ENCODE results near the gene LAMB4. TPM values are rescaled to one million over a fixed set of nuclear protein-coding genes. Genes with fewer than 3 reads are reported as not detected.

Gene LAMB4
- total RNA-seq, 5 donors from 2014 or later (not counting 1 experiment from before 2014, with no cell fraction given), result 0.18 TPM; not detected in 4

DNA sequence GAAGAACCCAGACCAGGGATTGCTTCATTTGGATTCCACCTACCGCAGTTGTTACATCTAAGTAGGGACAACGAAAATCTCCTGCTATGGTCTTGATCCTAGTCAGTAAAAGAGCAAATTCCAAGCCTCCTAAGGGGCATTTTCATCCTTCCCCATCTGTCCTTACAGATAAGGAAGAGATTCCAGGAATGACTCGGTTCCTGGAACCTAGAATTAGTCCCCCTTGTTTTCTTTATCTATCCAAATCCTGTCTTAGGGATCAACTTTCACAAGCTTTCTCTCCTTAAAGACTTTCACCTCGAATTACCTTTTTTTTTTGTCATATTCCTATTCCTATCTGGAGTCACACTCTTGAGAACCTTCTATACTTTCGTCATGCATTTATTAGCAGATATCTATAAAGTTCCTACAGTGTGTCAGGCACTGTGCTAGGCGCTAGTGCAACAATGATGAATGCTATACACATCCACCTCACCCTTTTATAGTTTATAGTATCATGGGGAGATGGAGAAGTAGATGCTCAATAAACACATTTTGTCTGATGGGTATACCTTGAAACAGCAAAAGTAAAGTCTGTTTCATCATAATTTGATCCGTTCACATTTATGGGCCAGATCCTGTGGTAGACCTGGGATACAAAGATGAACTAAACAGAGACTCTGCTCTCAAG lies 39.2 kb downstream of the LAMB4 start:
- 53% methylated on average over 5 of the region's 7 CpGs for WGBS (ENCODE audit: insufficient coverage)
- H3K4me3 Mint-ChIP-seq, result no peak overlapping the region

GRCh38 chr7:108089381-108089780 lies 40.8 kb downstream of the LAMB4 start:
- Histone ChIP-seq H3K9me3 (no peaks in the 10 kb centered on the region), H3K4me3 (ENCODE audit: control insufficient read depth in 1 of 2, extremely low read depth in 1 of 2, low read length in 1 of 2) (no peak overlapping the region), H3K27ac (ENCODE audit: low read length) (no peak overlapping the region), H3K36me3 (ENCODE audit: control insufficient read depth in 2 of 2, extremely low read depth in 1 of 2, insufficient read depth in 1 of 2, low read length in 1 of 2) (no peaks in the 10 kb centered on the region), H3K4me1 (ENCODE audit: control insufficient read depth in 1 of 2, extremely low read depth in 1 of 2, insufficient read depth in 2 of 2, low read length in 2 of 2) (no peaks in the 10 kb centered on the region), H3K27me3 (replicated peaks in 1 of 2; ENCODE audit: control insufficient read depth in 2 of 2, extremely low read depth in 1 of 2, insufficient read depth in 2 of 2, low read length in 1 of 2) (peaks cover 0 to 3% of the 10 kb centered on the region in 2 experiments)
- DNase-seq (no peak), ATAC-seq (replicated peaks in 1 of 4) (no peak)
- Mint-ChIP-seq H3K9me3 (no peaks in the 10 kb centered on the region), H3K27me3 (peaks cover 6 to 8% of the 10 kb centered on the region in 2 donors), H3K27ac (no peak overlapping the region), H3K4me3 (no peak overlapping the region), H3K36me3 (no peaks in the 10 kb centered on the region), H3K4me1 (no peaks in the 10 kb centered on the region)
- ChIA-PET POLR2A (no interaction called here), CTCF (no interaction called here)
- no CpG with 5 or more reads among the region's 1 CpG for WGBS (ENCODE audit: insufficient coverage)

More for the DNA sequence above, 39.2 kb downstream of the LAMB4 start:
- Mint-ChIP-seq H3K27ac (no peak overlapping the region), H3K27me3 (peaks cover 7 to 11% of the 10 kb centered on the region in 2 donors), H3K4me1 (no peaks in the 10 kb centered on the region), H3K36me3 (no peaks in the 10 kb centered on the region), H3K9me3 (no peaks in the 10 kb centered on the region)
- CTCF ChIA-PET, result no interaction called here
- H3K27me3 ChIP-seq (replicated peaks in 1 of 2; ENCODE audit: control insufficient read depth in 2 of 2, extremely low read depth in 1 of 2, insufficient read depth in 2 of 2, low read length in 1 of 2), result peaks cover 0 to 3% of the 10 kb centered on the region in 2 experiments
- H3K9me3 ChIP-seq, result no peaks in the 10 kb centered on the region
- no peak overlapping the region for H3K4me3 ChIP-seq (ENCODE audit: control insufficient read depth in 1 of 2, extremely low read depth in 1 of 2, low read length in 1 of 2)
- ATAC-seq (replicated peaks in 1 of 4) (no peak), DNase-seq (no peak)
- H3K4me1 ChIP-seq (ENCODE audit: control insufficient read depth in 1 of 2, extremely low read depth in 1 of 2, insufficient read depth in 2 of 2, low read length in 2 of 2), result no peaks in the 10 kb centered on the region
- H3K27ac ChIP-seq (ENCODE audit: low read length), result no peak overlapping the region
- H3K36me3 ChIP-seq (ENCODE audit: control insufficient read depth in 2 of 2, extremely low read depth in 1 of 2, insufficient read depth in 1 of 2, low read length in 1 of 2), result no peaks in the 10 kb centered on the region
- POLR2A ChIA-PET, result no interaction called here

DNA sequence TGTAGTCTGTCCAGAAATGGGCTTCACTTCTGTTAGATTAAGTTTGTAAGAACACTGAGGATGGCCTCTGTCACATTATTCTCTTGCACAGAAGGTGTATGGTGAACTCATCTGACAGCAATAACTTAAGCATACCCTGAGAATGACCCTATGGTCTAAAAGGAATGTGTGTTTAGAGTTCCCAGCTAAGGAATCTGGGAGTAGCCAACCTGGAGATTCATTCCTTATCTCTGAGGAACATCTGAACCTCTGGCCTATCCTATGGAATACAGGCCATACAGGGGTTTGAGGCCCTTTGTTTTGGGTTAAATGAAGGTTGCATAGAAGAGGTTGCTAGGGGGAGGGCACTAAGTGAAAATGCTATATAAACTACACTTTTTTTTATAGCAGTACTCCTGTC lies 41.4 kb downstream of the LAMB4 start:
- H3K27me3 Mint-ChIP-seq, result peaks cover 3 to 6% of the 10 kb centered on the region in 2 donors
- no peaks in the 10 kb centered on the region for H3K36me3 Mint-ChIP-seq
- no peak overlapping the region for H3K4me3 ChIP-seq (ENCODE audit: control insufficient read depth in 1 of 2, extremely low read depth in 1 of 2, low read length in 1 of 2)
- peaks cover 0 to 3% of the 10 kb centered on the region in 2 experiments for H3K27me3 ChIP-seq (replicated peaks in 1 of 2; ENCODE audit: control insufficient read depth in 2 of 2, extremely low read depth in 1 of 2, insufficient read depth in 2 of 2, low read length in 1 of 2)
- no peaks in the 10 kb centered on the region for H3K4me1 Mint-ChIP-seq
- ChIA-PET CTCF (no interaction called here), POLR2A (no interaction called here)
- no peak overlapping the region for H3K27ac Mint-ChIP-seq
- no peak for DNase-seq
- H3K9me3 Mint-ChIP-seq, result no peaks in the 10 kb centered on the region
- no peaks in the 10 kb centered on the region for H3K36me3 ChIP-seq (ENCODE audit: control insufficient read depth in 2 of 2, extremely low read depth in 1 of 2, insufficient read depth in 1 of 2, low read length in 1 of 2)
- H3K9me3 ChIP-seq, result no peaks in the 10 kb centered on the region
- H3K27ac ChIP-seq (ENCODE audit: low read length), result no peak overlapping the region
- ATAC-seq (replicated peaks in 1 of 4), result no peak
- no peaks in the 10 kb centered on the region for H3K4me1 ChIP-seq (ENCODE audit: control insufficient read depth in 1 of 2, extremely low read depth in 1 of 2, insufficient read depth in 2 of 2, low read length in 2 of 2)
- no peak overlapping the region for H3K4me3 Mint-ChIP-seq

DNA sequence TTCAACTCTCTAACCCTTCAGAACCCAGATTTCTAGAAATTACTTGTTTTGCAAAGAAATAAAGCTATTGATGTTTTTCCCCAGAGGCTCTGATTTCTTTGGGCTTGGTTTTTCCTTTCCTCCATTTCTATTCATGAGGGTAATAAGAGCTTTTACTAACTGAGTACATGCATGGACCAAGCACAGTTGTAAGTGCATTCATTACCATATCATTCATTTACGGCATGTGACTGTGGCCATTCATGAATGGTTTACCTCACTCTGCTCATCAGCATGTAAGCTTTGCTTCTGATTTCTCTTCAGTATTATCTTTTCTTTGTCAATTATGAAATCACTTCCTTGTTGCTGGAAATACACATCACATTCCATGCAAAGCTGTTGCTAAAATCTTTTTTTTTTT lies 42.4 kb downstream of the LAMB4 start:
- Mint-ChIP-seq H3K9me3 (no peaks in the 10 kb centered on the region), H3K27me3 (peaks cover 3 to 6% of the 10 kb centered on the region in 2 donors), H3K27ac (no peak overlapping the region), H3K4me1 (no peaks in the 10 kb centered on the region), H3K4me3 (no peak overlapping the region), H3K36me3 (no peaks in the 10 kb centered on the region)
- Histone ChIP-seq H3K9me3 (no peaks in the 10 kb centered on the region), H3K27ac (ENCODE audit: low read length) (no peak overlapping the region), H3K4me3 (ENCODE audit: control insufficient read depth in 1 of 2, extremely low read depth in 1 of 2, low read length in 1 of 2) (no peak overlapping the region), H3K4me1 (ENCODE audit: control insufficient read depth in 1 of 2, extremely low read depth in 1 of 2, insufficient read depth in 2 of 2, low read length in 2 of 2) (no peaks in the 10 kb centered on the region), H3K27me3 (replicated peaks in 1 of 2; ENCODE audit: control insufficient read depth in 2 of 2, extremely low read depth in 1 of 2, insufficient read depth in 2 of 2, low read length in 1 of 2) (peaks cover 0 to 3% of the 10 kb centered on the region in 2 experiments), H3K36me3 (ENCODE audit: control insufficient read depth in 2 of 2, extremely low read depth in 1 of 2, insufficient read depth in 1 of 2, low read length in 1 of 2) (no peaks in the 10 kb centered on the region)
- no peak for ATAC-seq (replicated peaks in 1 of 4)
- 100% methylated on average over 1 of the region's 1 CpG for WGBS (ENCODE audit: insufficient coverage)
- POLR2A ChIA-PET, result no interaction called here
- CTCF ChIA-PET, result no interaction called here
- DNase-seq, result no peak

GRCh38 chr7:108086962-108087361 lies 43.2 kb downstream of the LAMB4 start:
- H3K36me3 ChIP-seq (ENCODE audit: control insufficient read depth in 2 of 2, extremely low read depth in 1 of 2, insufficient read depth in 1 of 2, low read length in 1 of 2), result no peaks in the 10 kb centered on the region
- no peak overlapping the region for H3K27ac Mint-ChIP-seq
- WGBS (ENCODE audit: insufficient coverage), result no CpG with 5 or more reads among the region's 2 CpGs
- H3K4me1 ChIP-seq (ENCODE audit: control insufficient read depth in 1 of 2, extremely low read depth in 1 of 2, insufficient read depth in 2 of 2, low read length in 2 of 2), result no peaks in the 10 kb centered on the region
- no peaks in the 10 kb centered on the region for H3K36me3 Mint-ChIP-seq
- no peaks in the 10 kb centered on the region for H3K9me3 Mint-ChIP-seq
- no peaks in the 10 kb centered on the region for H3K27me3 ChIP-seq (replicated peaks in 1 of 2; ENCODE audit: control insufficient read depth in 2 of 2, extremely low read depth in 1 of 2, insufficient read depth in 2 of 2, low read length in 1 of 2)
- ATAC-seq (replicated peaks in 1 of 4), result no peak
- no peak overlapping the region for H3K4me3 Mint-ChIP-seq
- H3K9me3 ChIP-seq, result no peaks in the 10 kb centered on the region
- peaks cover 3% of the 10 kb centered on the region in 2 donors for H3K27me3 Mint-ChIP-seq
- H3K4me1 Mint-ChIP-seq, result no peaks in the 10 kb centered on the region
- H3K27ac ChIP-seq (ENCODE audit: low read length), result no peak overlapping the region
- no peak overlapping the region for H3K4me3 ChIP-seq (ENCODE audit: control insufficient read depth in 1 of 2, extremely low read depth in 1 of 2, low read length in 1 of 2)
- ChIA-PET CTCF (no interaction called here), POLR2A (no interaction called here)
- DNase-seq, result no peak

- ChIA-PET CTCF (no interaction called here), POLR2A (no interaction called here)
- no peak overlapping the region for H3K27ac Mint-ChIP-seq
- H3K36me3 Mint-ChIP-seq, result no peaks in the 10 kb centered on the region
- peaks cover 2 to 3% (median 3%) of the 10 kb centered on the region in 3 donors for H3K9me3 Mint-ChIP-seq
- H3K27me3 Mint-ChIP-seq, result peaks cover 2% of the 10 kb centered on the region in 2 donors
- Histone ChIP-seq H3K9me3 (no peaks in the 10 kb centered on the region), H3K36me3 (ENCODE audit: control insufficient read depth in 2 of 2, extremely low read depth in 1 of 2, insufficient read depth in 1 of 2, low read length in 1 of 2) (no peaks in the 10 kb centered on the region), H3K27me3 (replicated peaks in 1 of 2; ENCODE audit: control insufficient read depth in 2 of 2, extremely low read depth in 1 of 2, insufficient read depth in 2 of 2, low read length in 1 of 2) (no peaks in the 10 kb centered on the region), H3K4me1 (ENCODE audit: control insufficient read depth in 1 of 2, extremely low read depth in 1 of 2, insufficient read depth in 2 of 2, low read length in 2 of 2) (no peaks in the 10 kb centered on the region), H3K4me3 (ENCODE audit: control insufficient read depth in 1 of 2, extremely low read depth in 1 of 2, low read length in 1 of 2) (no peak overlapping the region), H3K27ac (ENCODE audit: low read length) (no peak overlapping the region)
- no CpG with 5 or more reads among the region's 2 CpGs for WGBS (ENCODE audit: insufficient coverage)
- no peak overlapping the region for H3K4me3 Mint-ChIP-seq
- ATAC-seq (replicated peaks in 1 of 4), result no peak
- H3K4me1 Mint-ChIP-seq, result no peaks in the 10 kb centered on the region
- no peak for DNase-seq
Measured at GRCh38 chr7:108086546-108086945, 43.6 kb downstream of the LAMB4 start.

DNA sequence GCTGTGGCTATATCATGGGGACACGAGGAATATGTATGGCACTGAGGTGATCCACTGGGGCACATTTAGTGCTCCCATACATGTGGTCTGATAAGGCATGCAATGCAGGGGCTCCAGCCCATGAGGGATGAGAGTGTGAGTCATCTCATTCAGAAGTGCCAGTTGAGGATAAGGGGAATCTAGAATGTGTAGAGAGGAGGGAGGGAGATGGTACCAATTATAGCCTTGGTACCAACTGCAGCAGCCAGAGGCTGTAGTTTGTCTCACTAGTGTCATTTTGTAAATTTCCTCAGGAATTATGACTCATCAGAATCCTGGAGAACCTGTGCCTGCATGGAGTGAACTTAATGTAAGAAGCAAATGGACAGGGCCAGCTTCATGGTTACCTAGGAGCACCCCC lies 46.2 kb downstream of the LAMB4 start:
- POLR2A ChIA-PET, result no interaction called here
- H3K27ac ChIP-seq (ENCODE audit: low read length), result no peak overlapping the region
- ATAC-seq (replicated peaks in 1 of 4), result no peak
- H3K9me3 Mint-ChIP-seq, result peaks cover 6 to 8% (median 7%) of the 10 kb centered on the region in 3 donors
- no peaks in the 10 kb centered on the region for H3K36me3 ChIP-seq (ENCODE audit: control insufficient read depth in 2 of 2, extremely low read depth in 1 of 2, insufficient read depth in 1 of 2, low read length in 1 of 2)
- CTCF ChIA-PET, result no interaction called here
- no peak overlapping the region for H3K4me3 Mint-ChIP-seq
- H3K4me3 ChIP-seq (ENCODE audit: control insufficient read depth in 1 of 2, extremely low read depth in 1 of 2, low read length in 1 of 2), result no peak overlapping the region
- WGBS (ENCODE audit: insufficient coverage), result 38% methylated on average over 1 of the region's 1 CpG
- no peaks in the 10 kb centered on the region for H3K4me1 ChIP-seq (ENCODE audit: control insufficient read depth in 1 of 2, extremely low read depth in 1 of 2, insufficient read depth in 2 of 2, low read length in 2 of 2)
- H3K36me3 Mint-ChIP-seq, result no peaks in the 10 kb centered on the region
- peaks cover 0 to 2% of the 10 kb centered on the region in 2 experiments for H3K27me3 ChIP-seq (replicated peaks in 1 of 2; ENCODE audit: control insufficient read depth in 2 of 2, extremely low read depth in 1 of 2, insufficient read depth in 2 of 2, low read length in 1 of 2)
- H3K27me3 Mint-ChIP-seq, result no peaks in the 10 kb centered on the region
- H3K27ac Mint-ChIP-seq, result no peak overlapping the region
- no peak for DNase-seq
- H3K9me3 ChIP-seq, result no peaks in the 10 kb centered on the region
- H3K4me1 Mint-ChIP-seq, result no peaks in the 10 kb centered on the region

Measured in T-cell (primary cell).